HG02840 (cell line): Measurements from ENCODE around the gene CCR5AS.
"Not testable (repeated sequence)": the region's sequence is repeated elsewhere in the genome, so short reads cannot be mapped to it uniquely, and the experiment has no call there.

Experiments
- ATAC-seq: cut with Tn5 transposase; IDR thresholded peaks from one replicate; pipeline ENCODE4 v1.9.1; 2021; ENCODE audit warnings: mild to moderate bottlenecking, moderate library complexity, moderate number of reproducible peaks; ENCODE audit not compliant: unreplicated experiment, low FRiP score

The CCR5AS gene

DNA sequence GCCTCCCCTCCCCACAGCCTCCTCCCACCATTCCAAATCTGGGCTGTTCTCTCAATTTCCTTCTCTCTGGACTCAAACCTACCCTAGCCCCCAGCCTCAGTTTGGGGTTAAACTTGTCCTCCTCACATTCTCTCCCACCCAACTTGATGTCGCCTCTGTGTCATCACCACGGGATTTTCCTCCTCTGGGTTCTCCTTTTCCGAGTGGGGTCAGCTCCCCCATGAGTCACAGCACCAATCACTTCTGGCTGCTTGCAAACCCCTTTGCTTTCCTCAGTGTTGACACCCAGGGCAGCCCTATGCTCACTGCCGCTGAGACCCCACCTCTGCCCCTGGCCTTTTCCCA, 451 bp downstream of the CCR5AS start:
- no peak for ATAC-seq

DNA sequence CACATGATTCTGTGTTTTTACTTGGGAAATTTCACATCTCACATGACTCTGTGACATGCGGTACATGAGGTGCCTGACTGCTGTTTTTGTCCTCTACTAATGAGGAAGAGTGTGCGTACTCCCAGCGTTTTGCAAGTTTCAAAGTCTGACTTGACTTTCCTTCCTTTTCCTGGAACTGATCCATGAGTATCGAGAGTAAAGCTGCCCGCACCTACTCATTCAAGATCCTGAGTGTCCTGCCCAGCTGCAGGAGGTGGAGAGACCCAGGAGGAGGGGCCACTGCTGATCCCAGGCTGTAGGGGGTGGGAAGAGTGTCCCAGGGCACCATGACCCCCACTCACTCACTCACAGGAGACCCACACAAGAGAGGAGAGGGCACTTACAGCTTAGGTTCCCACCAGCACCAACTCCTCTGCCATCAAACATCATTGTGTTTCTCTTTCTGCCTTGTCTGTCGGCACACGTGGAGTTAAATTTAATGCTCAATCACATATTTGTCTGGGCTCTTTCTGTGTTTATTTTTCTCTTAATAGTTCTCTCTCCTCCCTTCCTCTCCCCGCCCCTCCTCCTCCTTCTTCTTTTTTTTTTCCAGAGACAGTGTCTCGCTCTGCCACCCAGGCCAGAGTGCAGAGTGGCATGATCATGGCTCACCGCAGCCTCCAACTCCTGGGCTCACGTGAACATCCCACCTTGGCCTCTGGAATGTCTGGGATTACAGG, 1.4 kb downstream of the CCR5AS start:
- ATAC-seq, result no peak

DNA sequence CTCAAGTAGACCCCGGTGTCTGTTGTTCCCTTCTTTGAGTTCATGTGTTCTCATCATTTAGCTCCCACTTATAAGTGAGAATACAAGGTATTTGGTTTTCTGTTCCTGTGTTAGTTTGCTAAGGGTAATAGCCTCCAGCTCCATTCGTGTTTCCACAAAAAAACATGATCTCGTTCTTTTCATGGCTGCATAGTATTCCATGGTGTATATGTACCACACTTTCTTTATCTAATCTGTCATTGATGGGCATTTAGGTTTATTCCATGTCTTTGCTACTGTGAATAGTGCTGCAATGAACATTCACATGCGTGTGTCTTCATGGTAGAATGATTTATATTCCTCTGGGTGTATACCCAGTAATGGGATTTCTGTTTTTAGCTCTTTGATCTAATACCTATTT, 4.0 kb downstream of the CCR5AS start:
- ATAC-seq, result not testable (repeated sequence)

DNA sequence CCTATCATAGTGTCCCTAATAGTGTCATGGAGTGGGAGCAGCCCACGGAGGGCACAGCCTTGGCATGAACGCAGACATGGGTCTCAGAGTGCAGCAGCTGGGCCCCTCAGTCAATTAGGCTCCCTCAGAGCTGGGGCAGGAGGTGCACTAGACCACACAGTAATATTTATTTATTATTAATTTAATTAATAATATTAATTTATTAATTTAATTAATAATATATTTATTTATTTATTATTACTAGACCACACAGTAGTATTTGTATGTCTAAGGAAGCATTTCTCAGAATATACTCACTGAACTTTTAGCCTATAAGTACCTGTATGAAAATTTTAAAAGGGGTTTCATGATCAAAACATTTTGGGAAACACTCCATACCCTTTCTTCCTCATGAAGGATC, 5.3 kb downstream of the CCR5AS start:
- ATAC-seq, result no peak

DNA sequence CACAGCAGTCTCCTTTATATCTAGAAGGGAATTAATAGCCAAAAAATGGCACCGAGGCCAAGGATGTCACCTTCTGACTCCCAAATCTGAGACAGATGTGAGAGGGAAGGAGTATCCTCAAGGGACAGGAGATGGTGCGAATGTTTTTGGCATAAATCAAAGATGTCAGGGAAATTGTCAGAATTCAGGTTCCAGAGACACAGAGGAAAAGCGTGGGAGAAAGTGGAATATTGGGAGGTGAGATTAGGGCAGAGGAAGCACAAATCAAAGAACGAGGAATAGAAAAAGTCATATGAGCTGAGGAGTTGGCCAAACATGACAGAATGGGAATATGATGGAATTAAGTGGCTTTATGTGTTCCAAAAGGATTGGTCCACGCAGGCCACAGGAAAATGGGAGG, 6.0 kb downstream of the CCR5AS start:
- no peak for ATAC-seq

DNA sequence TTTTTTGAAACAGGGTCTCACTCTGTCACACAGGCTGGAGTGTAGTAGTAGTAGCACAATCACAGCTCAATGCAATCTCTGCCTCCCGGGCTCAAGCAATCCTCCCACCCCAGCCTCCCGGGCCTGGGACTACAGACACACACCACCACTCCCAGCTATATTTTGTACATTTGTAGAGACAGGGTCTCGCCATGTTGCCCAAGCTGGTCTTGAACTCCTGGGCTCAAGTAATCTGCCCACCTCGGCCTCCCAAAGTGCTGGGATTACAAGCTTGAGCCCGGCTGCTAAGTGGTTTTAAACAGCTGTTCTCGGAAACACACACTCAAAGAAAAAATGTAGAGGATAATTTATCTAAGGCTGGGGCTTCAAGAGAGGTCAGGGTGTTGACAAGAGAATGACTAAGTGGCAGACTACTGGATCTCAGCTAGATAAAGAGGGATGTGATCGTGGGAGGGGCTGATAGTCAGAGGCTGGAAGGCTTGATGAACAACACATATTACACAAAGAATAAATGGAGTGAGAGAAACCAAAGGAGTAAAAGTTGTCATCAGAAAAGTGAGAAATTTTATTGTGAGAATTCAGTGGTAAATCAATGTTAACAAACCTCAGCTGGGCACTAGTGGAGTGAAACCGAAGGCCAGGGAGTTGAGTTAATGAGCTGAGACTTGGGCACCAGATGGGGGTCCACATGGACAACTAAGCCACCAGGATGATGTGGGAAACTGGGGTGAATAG, 6.7 kb downstream of the CCR5AS start:
- ATAC-seq, result no peak

DNA sequence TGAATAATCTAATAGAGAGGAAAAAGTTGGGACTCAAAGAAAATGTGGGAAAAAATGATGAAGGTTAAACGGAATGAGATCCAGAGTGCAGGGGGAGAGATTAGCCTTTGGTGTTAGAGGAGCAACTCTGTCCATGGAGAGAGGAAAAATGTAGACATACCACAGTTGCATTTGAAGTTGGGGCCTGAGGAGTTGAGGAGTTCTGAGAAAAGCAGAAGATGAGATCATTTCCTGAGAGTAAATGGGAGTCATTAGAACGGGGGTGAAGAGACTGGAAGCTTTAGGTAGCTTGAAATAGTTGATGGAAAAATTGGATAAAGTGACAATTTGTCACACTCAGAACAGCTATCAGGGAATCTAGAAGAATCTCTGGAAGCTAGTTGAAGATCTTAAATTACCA, 7.3 kb downstream of the CCR5AS start:
- no peak for ATAC-seq

DNA sequence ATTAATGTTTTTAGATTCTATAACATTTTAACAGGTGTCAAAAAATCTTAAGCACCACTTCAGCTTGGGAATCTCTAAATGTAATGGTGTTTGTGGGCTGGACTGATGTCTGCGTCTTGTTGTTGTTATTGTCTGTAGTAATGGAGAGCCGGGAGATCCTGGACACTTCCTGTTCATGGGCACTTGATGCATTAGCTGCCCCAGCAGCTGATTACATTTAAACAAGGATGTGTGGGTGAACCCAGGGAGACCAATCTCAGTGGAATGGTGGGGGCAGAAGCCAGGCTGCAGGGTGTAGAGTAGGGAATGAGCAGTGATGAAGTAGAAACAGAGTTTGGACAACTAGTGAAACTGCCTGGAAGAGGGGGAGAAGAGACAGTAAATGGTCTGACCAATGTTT, 7.8 kb downstream of the CCR5AS start:
- no peak for ATAC-seq

DNA sequence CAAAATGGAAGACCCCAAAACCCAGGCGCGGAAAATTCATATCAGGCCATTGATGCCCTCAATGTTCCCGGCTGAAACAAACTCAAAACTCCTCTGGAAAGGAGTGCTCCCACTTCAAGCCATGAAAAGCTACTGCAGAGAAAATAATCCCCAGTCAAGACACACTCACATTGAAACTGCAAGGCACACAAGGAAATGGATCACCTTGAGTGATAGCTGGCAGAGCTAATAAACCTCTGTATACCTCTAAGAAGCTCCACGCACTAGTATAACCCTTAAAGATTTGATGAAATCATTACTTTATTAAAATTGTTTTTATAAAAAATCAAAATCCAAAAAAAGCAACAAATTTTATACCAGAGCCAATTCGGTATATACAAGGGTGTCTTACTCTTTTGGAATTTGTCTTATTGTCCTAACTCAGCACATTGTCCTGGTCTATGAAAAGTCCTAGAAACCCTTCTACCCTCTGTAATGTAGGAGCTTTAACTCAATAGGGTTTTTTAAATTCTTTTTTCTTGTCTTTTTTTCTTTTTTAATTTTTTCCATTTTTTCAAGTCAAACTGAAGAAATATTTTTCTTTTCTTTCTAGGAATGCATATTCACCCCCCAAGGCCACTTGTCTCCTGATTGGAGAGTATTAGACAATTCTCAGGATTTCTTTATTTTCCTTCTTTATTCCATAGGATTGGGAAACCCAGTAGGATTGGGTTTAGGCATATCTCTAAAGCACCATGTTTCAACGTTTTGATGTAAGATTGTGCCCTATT, 8.5 kb downstream of the CCR5AS start:
- ATAC-seq, result no peak

DNA sequence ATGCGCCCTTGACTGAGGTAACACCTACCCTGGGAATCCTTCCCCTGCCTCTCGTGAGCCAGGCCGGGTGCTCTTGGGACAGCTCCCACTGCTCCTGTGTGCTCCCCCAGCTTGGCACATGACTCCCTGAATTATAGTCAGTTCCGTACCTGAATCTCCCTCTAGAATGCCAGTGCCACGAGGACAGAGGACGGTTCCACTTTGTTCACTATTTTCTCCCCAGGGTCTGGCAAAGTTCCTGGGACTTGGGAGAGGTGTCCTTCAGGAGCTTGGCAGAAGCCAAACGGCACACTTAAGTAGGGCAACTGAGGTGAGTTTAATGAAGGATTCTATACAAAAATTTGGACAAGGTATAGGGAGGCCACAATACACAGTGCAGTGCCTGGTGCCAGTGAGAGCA, 9.8 kb downstream of the CCR5AS start:
- no peak for ATAC-seq

DNA sequence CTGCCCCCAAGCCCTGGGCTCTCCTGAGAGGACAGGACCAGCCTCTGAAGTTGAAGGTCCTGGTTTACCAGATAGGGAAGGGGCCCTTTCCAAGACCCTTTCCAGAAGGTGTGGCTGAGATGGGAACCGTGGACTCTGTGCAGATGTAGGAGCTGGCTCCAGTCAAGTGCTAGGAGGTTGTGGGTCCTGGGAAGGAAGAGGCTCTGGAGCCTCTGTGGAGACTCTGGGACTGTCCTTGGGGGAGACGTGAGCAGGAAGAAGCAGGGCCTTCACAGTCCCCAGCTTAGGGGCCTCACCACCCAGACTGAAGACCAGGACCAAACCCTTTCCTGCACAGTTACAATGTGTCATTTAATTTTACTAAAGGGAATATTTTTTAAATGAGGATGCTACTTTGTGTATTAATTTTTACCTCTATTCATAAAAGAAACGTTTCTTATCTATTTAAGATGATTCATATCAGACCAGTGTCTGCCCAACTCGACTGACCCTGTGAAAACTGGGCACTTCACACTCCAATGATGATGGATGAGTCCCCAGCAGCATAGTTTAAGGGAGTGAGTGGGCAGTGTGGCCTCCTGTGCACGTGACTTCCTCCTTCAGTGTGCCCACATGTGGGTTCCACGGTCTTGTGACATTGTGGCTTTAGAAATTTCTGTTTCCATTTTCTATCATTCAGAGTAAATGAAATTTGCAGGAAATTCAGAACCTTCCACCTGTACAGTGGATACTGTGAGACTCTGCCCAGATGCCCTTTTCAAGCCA, 10.9 kb downstream of the CCR5AS start:
- ATAC-seq, result no peak

DNA sequence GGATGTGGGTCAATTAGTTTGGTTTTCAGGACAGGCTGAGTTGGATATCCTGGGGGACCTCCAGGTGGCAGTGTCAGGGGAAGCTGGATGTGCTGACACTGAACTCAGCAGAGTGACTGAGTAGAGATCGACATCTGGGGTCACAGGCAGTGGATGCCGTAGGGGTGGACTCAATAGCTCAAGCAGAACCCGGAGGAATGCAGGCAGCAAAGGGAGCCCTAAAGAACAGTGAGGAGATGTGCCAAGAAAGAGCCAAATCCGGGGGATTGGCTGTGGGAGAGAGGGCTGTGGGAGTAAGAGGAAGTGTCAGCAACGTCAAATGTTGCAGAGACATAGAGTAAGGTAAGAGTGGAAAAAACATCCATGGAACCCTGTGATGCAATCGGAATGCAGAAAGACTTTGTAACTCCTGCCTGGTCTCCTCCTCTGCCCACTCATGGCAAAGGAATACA, 11.6 kb downstream of the CCR5AS start:
- no peak for ATAC-seq

DNA sequence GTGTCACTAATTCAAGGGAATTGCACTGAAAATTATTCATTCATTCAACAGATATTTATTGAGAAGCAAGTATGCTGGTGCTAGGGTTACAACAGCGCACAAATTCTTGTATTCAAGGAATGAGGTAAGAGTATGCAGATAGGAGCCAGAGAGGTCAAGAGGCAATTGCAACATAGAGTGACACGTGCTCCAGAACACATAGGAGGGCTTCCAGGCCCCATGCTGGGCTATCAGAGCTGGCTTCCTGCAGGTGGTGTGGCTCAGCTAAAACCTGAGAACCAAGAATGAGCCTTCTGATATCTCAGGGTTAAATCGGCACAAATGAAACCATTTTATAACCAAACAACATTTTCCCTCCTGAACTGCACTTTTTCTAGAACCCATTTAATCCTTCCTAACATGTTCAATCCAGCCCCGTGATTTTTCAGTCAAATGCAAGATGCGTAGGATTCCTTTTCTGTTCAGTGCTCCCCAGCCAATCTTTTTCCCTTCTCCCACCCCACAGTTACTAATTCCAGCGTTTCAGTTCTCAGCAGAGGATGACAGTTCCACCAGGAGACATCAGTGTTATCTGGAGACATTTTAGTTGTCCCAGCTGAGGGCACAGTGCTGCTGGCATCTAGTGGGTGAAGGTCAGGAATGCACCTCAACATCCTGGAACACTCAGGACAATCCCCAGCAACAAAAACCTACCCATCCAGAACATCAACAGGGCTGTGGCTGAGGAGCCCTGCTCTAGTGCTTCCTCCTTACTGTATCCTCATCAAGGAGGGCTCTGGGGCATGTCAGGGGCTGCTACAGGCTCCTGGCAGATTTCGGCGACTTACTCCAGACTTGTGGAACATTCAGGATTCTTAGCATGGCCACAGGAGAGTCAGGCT, 13.1 kb downstream of the CCR5AS start:
- ATAC-seq, result no peak

DNA sequence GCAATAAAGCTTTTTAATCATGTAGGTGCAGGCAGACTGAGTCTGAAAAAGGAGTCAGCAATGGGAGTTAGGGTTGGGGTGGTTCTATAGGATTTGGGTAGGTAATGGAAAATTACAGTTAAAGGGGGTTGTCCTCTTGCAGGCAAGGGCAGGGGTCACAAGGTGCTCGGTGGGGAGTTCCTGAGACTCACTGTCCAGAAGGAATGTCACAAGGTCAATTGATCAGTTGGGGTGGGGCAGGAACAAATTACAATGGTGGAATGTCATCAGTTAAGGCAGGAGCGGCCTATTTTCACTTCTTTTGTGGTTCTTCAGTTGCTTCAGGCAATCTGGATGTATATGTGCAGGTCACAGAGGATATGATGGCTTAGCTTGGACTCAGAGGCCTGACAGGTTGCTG, 13.9 kb downstream of the CCR5AS start:
- no peak for ATAC-seq

DNA sequence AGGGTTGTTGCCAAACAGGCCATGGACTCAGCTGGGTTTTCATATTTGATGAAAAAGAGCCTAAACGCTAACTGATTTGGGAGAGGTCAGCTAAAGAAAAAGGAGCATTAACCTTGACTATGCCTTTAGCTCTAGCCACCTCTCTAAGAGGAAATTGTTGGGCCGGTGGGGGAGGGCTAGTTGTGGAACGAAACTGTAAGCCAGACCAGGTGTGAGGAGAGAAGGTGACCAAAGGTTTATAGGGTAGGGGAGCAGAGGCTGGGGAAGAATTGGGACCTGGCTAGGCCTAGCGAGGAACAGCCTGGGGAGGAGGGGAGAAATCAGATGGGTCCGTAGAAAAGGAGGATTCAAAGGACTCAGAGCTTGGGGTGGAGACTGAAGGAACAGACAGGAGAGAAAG, 15.3 kb downstream of the CCR5AS start:
- ATAC-seq, result not testable (repeated sequence)

DNA sequence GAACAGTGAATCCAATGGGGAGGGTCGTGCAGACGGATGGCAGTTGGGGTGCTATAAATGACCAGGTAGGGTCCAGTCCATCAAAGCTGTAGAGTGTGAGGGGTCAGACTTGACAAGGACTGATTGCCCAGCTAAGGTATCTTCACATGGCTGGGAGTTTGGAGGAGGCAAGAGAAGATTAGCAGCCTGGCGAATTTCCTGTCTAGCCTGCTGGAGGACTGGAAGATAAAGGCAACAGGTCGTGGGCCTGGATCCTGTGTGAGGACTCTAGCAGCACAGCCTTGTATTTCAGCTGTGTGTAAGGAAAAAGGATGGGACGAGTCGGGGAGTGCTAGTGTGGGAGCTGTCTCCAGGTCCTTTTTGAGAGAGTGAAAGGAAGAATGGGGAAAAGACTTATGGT, 17.6 kb downstream of the CCR5AS start:
- no peak for ATAC-seq

DNA sequence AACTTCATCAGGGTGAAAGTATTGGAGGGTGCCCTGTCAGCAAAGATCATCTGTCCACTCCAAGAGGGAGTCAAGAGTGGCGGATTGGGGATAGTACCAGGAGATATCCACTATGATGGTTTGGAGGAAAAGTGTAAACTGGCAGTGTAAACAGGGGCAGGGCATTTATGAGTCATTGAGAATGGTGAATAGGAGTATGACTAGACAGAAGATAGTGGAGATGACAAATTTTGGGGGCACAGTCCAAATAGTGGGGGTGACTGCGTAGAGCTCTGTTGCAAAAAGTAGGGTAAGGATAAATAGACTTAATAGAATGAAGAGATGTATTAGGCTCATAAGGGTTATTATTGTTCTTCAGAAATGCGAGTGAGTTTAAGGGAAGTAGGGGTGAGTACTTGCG, 18.0 kb downstream of the CCR5AS start:
- not testable (repeated sequence) for ATAC-seq

DNA sequence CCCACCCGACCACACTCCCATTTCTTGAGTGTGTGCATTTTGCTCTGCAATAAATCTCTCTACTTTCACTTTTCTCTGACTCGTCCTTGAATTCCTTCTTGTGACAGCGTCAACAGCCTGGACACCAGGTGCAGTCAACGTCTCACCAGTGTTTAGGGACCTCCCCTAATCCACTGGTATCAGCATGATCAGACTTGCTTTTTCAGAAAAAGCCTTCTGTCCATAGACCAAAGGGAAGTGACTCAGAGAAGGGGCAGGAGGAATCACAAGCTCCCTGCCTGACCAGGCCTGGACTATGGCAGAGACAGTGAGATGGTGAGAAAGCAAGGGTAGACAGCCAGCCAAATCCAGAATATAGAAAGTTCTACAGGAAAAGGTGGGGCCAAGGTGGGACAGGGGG, 20.7 kb downstream of the CCR5AS start:
- ATAC-seq, result no peak

DNA sequence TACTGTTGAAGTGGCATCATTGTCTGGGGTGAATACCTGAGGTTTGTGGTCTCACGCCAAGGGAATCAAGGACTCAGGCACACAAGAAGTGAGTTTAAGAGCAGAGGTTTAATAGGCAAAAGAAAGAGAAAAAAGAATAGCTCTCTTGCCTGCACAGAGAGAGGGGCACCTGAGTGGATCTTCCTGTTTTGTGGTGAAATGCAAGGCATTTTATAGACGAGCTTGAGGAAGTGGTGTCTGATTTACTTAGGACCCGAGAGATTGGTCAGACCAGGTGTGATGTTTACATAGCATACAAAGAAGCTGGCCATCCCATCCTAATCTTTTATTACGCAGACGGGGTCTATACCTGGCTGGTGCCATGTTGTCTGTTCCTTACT, 22.9 kb downstream of the CCR5AS start:
- no peak for ATAC-seq
